GM19452 (cell line): ENCODE data around the gene BACH2.
"Not testable (repeated sequence)": the region's sequence is repeated elsewhere in the genome, so short reads cannot be mapped to it uniquely, and the experiment has no call there.

ENCODE experiments used
- ATAC-seq: cut with Tn5 transposase; IDR thresholded peaks from one replicate; pipeline ENCODE4 v1.9.1; 2021; ENCODE audit not compliant: unreplicated experiment

The BACH2 gene

GRCh38 chr6:90296341-90297114 is at the start of gene BACH2:
TSS of gene BACH2 (minus strand) at chr6:90296843. CDS start at chr6:90008844, 287,999 bp downstream.
- ATAC-seq: peak; percentile 70

GRCh38 chr6:90343576-90343975 is 46.9 kb upstream of the BACH2 start:
- no peak for ATAC-seq

- no peak for ATAC-seq
Observed at GRCh38 chr6:90338409-90338808, 41.8 kb upstream of the BACH2 start.

- ATAC-seq: no peak
Observed at GRCh38 chr6:90336388-90336947, 39.8 kb upstream of the BACH2 start.

GRCh38 chr6:90333928-90334327 is 37.3 kb upstream of the BACH2 start:
- ATAC-seq: no peak

- ATAC-seq: not testable (repeated sequence)
Observed at GRCh38 chr6:90332978-90333543, 36.4 kb upstream of the BACH2 start.

- ATAC-seq: no peak
Observed at GRCh38 chr6:90329386-90330077, 32.9 kb upstream of the BACH2 start.

- no peak for ATAC-seq
Observed at GRCh38 chr6:90328004-90328403, 31.4 kb upstream of the BACH2 start.

GRCh38 chr6:90326404-90327057 is 29.9 kb upstream of the BACH2 start:
- no peak for ATAC-seq

GRCh38 chr6:90323706-90324105 is 27.1 kb upstream of the BACH2 start:
- ATAC-seq: no peak

- no peak for ATAC-seq
Observed at GRCh38 chr6:90322976-90323474, 26.4 kb upstream of the BACH2 start.

- ATAC-seq: no peak
Observed at GRCh38 chr6:90319979-90320685, 23.5 kb upstream of the BACH2 start.

- no peak for ATAC-seq
Observed at GRCh38 chr6:90319044-90319443, 22.4 kb upstream of the BACH2 start.

GRCh38 chr6:90315986-90316385 is 19.3 kb upstream of the BACH2 start:
- no peak for ATAC-seq

- no peak for ATAC-seq
Observed at GRCh38 chr6:90315354-90315950, 18.8 kb upstream of the BACH2 start.

- ATAC-seq: no peak
Observed at GRCh38 chr6:90314514-90314913, 17.9 kb upstream of the BACH2 start.

- no peak for ATAC-seq
Observed at GRCh38 chr6:90311569-90311968, 14.9 kb upstream of the BACH2 start.

GRCh38 chr6:90305800-90306448 is 9.3 kb upstream of the BACH2 start:
- ATAC-seq: no peak

- ATAC-seq: no peak
Observed at GRCh38 chr6:90304308-90304707, 7.7 kb upstream of the BACH2 start.

GRCh38 chr6:90303039-90303438 is 6.4 kb upstream of the BACH2 start:
- ATAC-seq: no peak
